ENCODE results near the gene ATXN2. TPM values are rescaled to one million over a fixed set of nuclear protein-coding genes. Genes with fewer than 3 reads are reported as not detected.

Gene ATXN2
- total RNA-seq, 1 donor from 2014 or later: 42.8 TPM

DNA sequence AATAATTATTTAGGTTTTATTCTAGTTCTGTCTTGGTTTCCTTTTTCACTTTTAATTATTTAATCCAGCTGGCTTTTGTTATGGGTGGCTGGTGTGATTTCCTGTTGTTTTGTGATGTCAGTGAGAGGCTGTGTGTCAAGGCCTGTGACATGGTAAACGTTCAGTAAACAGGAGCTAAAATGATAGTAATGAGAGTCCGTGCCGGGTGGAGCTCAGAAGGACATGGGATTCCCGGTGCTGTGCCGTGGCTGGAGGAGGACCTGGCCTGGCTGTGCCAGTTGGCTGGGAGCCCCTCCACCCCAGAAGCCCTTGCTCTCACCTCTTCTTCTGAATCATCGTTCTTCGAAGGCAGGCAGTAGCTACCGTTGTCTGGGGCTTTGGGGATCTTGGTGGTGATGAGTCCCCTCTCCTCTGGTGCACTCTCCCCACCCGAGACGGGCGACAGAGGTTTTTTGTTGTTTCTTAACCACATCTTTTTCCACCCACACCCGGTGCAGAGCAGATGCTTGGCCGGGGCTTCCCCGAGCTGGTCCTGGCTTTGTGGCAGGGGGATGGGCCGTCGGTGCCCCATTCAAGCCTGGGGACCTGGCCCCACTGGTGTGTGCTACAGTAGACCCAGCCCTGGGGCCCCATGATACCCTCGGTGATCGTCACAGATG, 164.3 kb downstream of the ATXN2 start:
- Histone ChIP-seq H3K27me3 (ENCODE audit: control insufficient read depth in 3 of 3, insufficient read depth in 3 of 3, low read length in 3 of 3) (no peaks in the 10 kb centered on the region), H3K4me1 (ENCODE audit: control insufficient read depth in 3 of 3, insufficient read depth in 3 of 3, low read length in 3 of 3) (peaks cover 53 to 73% (median 61%) of the 10 kb centered on the region in 3 donors), H3K9me3 (ENCODE audit: control insufficient read depth in 3 of 3, low read length in 3 of 3) (no peaks in the 10 kb centered on the region), H3K9ac (ENCODE audit: low read depth in 1 of 3, low read length in 3 of 3) (peak overlapping the region; percentile 23 to 71 (median 42)), H3K4me3 (ENCODE audit: low read length in 3 of 3) (peak overlapping the region; percentile 30 to 63 (median 40)), H3K36me3 (ENCODE audit: control insufficient read depth in 3 of 3, insufficient read depth in 3 of 3, low read length in 3 of 3) (no peaks in the 10 kb centered on the region), H3K27ac (ENCODE audit: low read depth, low read length) (peak overlapping the region; percentile 59)

DNA sequence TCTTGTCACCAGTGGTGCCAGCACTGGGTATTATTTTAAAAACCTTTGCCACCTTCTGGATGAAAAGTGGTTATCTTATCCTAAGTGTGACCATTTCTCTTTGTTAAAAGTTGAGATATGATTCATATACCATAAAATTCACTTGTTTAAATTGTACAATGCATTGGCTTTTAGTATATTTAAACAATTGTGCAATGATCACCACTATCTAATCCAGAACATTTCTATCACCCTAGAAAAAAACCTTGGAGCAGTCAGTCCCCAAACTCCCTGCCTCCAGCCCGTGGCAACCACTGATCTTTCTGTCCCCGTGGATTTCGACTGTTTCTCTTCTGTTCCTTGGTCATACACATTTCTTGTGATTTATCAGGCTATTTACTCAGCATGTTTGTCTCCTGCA, 165.1 kb downstream of the ATXN2 start:
- peak overlapping the region; percentile 59 for H3K27ac ChIP-seq (ENCODE audit: low read depth, low read length)
- H3K9me3 ChIP-seq (ENCODE audit: control insufficient read depth in 3 of 3, low read length in 3 of 3): no peaks in the 10 kb centered on the region
- no peaks in the 10 kb centered on the region for H3K27me3 ChIP-seq (ENCODE audit: control insufficient read depth in 3 of 3, insufficient read depth in 3 of 3, low read length in 3 of 3)
- peak overlapping the region in 2 of 3 donors; percentile 23 to 71 for H3K9ac ChIP-seq (ENCODE audit: low read depth in 1 of 3, low read length in 3 of 3)
- no peaks in the 10 kb centered on the region for H3K36me3 ChIP-seq (ENCODE audit: control insufficient read depth in 3 of 3, insufficient read depth in 3 of 3, low read length in 3 of 3)
- H3K4me1 ChIP-seq (ENCODE audit: control insufficient read depth in 3 of 3, insufficient read depth in 3 of 3, low read length in 3 of 3): peaks cover 52 to 71% (median 61%) of the 10 kb centered on the region in 3 donors
- H3K4me3 ChIP-seq (ENCODE audit: low read length in 3 of 3): peak overlapping the region in 1 of 3 donors; percentile 40

DNA sequence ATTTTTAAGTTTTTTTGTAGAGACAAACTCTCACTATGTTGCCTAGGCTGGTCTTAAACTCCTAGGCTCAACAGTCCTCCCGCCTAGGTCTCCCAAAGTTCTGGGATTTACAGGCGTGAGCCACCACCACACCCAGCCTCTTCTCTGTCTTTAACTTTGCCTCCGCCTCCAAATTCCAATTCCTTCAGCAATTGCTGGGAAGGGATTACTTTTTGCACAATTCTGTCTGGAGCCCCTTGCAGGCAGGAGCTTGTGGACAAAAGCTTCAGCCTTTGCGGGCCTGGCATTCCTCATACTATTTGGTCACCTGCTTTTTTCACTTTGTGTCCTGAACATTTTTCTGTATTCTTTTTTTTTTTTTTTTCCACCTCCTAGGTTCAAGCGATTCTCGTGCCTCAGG, 167.3 kb downstream of the ATXN2 start:
- no peaks in the 10 kb centered on the region for H3K27me3 ChIP-seq (ENCODE audit: control insufficient read depth in 3 of 3, insufficient read depth in 3 of 3, low read length in 3 of 3)
- H3K27ac ChIP-seq (ENCODE audit: low read depth, low read length): peak overlapping the region; percentile 78
- H3K36me3 ChIP-seq (ENCODE audit: control insufficient read depth in 3 of 3, insufficient read depth in 3 of 3, low read length in 3 of 3): no peaks in the 10 kb centered on the region
- H3K9me3 ChIP-seq (ENCODE audit: control insufficient read depth in 3 of 3, low read length in 3 of 3): no peaks in the 10 kb centered on the region
- no peak overlapping the region for H3K4me3 ChIP-seq (ENCODE audit: low read length in 3 of 3)
- no peak overlapping the region for H3K9ac ChIP-seq (ENCODE audit: low read depth in 1 of 3, low read length in 3 of 3)
- H3K4me1 ChIP-seq (ENCODE audit: control insufficient read depth in 3 of 3, insufficient read depth in 3 of 3, low read length in 3 of 3): peaks cover 59 to 62% (median 60%) of the 10 kb centered on the region in 3 donors

DNA sequence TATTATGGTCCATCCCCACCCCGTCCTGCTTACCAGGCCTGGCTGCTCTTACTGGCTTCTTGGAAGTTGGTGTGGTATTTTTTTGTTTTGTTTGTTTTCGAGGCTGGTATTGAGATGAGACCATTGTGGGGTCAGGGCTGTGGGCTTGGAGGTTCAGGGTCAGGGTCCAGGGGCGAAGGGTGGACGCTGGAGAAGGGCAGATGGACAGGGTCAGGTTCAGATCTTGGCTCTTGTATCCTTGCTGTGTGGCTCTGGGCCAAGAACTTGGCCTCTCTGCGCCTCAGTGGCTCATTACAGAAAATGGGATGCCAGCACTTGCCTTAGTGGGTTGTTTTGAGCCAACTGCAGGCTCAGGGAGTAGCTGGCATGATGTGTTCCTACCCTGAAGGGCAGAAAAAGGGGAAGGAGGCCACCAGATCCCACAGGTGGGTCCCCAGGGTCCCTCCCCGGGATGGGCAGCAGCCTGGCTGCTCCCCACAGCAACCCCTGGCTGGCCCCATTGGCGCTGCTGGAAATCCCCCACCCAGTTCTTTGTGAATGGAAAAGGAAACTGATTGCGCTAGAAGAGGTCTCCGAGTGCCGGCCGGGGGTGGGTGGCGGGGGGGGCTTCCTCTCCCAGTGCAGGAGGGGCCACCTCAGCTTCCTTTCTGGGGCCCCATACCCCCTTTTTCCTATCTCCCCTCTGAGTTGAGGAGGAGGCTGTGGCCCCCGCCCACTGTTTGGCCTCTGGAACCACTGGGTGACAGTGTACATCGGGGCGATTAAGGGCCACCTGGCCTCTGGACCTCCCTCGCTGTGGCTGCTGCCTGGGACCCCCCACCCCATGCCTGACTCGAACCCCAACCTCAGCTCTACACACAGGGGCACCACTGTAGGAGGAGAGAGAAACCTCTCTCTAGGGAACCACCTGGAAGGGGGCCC, 168.4 kb downstream of the ATXN2 start:
- H3K27me3 ChIP-seq (ENCODE audit: control insufficient read depth in 3 of 3, insufficient read depth in 3 of 3, low read length in 3 of 3): no peaks in the 10 kb centered on the region
- no peaks in the 10 kb centered on the region for H3K36me3 ChIP-seq (ENCODE audit: control insufficient read depth in 3 of 3, insufficient read depth in 3 of 3, low read length in 3 of 3)
- H3K4me3 ChIP-seq (ENCODE audit: low read length in 3 of 3): peak overlapping the region in 2 of 3 donors; percentile 1 to 29
- peak overlapping the region; percentile 78 for H3K27ac ChIP-seq (ENCODE audit: low read depth, low read length)
- H3K9ac ChIP-seq (ENCODE audit: low read depth in 1 of 3, low read length in 3 of 3): peak overlapping the region in 2 of 3 donors; percentile 25 to 33
- peaks cover 54 to 62% (median 55%) of the 10 kb centered on the region in 3 donors for H3K4me1 ChIP-seq (ENCODE audit: control insufficient read depth in 3 of 3, insufficient read depth in 3 of 3, low read length in 3 of 3)
- H3K9me3 ChIP-seq (ENCODE audit: control insufficient read depth in 3 of 3, low read length in 3 of 3): no peaks in the 10 kb centered on the region

DNA sequence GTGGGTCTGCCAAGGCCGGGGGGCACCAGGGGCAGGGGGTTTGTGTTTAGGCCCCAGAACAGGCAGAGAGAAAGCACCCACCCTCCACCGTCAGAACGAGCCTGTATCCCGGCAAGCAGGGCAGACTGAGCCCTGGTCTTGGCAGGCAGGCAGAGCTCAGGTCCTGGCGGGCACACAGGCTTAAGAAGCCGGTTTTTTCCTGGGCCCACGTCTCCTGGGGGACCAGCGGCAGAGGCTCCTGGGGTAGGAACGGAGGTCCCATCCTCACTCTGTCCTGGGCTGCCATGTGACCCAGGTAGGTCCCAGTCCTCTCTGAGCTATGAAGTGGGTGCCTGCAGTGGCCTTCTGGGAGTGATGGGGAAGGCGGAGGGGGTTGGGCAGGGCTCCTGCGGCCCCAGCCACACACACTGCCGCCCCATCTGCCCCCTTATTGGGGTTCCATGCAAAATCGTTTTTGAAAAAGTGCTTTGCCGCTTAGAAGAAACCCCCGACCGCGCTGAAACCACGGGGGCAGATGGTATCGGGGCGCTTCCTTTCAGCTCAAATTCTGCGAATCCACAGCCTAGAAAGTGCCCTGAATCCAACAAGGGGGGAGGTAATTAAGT, 169.2 kb downstream of the ATXN2 start:
- peak overlapping the region; percentile 33 for H3K9ac ChIP-seq (ENCODE audit: low read depth in 1 of 3, low read length in 3 of 3)
- H3K9me3 ChIP-seq (ENCODE audit: control insufficient read depth in 3 of 3, low read length in 3 of 3): no peaks in the 10 kb centered on the region
- no peak overlapping the region for H3K4me3 ChIP-seq (ENCODE audit: low read length in 3 of 3)
- peak overlapping the region; percentile 78 for H3K27ac ChIP-seq (ENCODE audit: low read depth, low read length)
- H3K4me1 ChIP-seq (ENCODE audit: control insufficient read depth in 3 of 3, insufficient read depth in 3 of 3, low read length in 3 of 3): peaks cover 54 to 62% (median 55%) of the 10 kb centered on the region in 3 donors
- H3K36me3 ChIP-seq (ENCODE audit: control insufficient read depth in 3 of 3, insufficient read depth in 3 of 3, low read length in 3 of 3): no peaks in the 10 kb centered on the region
- H3K27me3 ChIP-seq (ENCODE audit: control insufficient read depth in 3 of 3, insufficient read depth in 3 of 3, low read length in 3 of 3): no peaks in the 10 kb centered on the region

- Histone ChIP-seq H3K4me1 (ENCODE audit: control insufficient read depth in 3 of 3, insufficient read depth in 3 of 3, low read length in 3 of 3) (peaks cover 51 to 61% (median 61%) of the 10 kb centered on the region in 3 donors), H3K9ac (ENCODE audit: low read depth in 1 of 3, low read length in 3 of 3) (peak overlapping the region in 1 of 3 donors; percentile 3), H3K27ac (ENCODE audit: low read depth, low read length) (peak overlapping the region; percentile 47), H3K4me3 (ENCODE audit: low read length in 3 of 3) (no peak overlapping the region), H3K36me3 (ENCODE audit: control insufficient read depth in 3 of 3, insufficient read depth in 3 of 3, low read length in 3 of 3) (no peaks in the 10 kb centered on the region), H3K9me3 (ENCODE audit: control insufficient read depth in 3 of 3, low read length in 3 of 3) (no peaks in the 10 kb centered on the region), H3K27me3 (ENCODE audit: control insufficient read depth in 3 of 3, insufficient read depth in 3 of 3, low read length in 3 of 3) (no peaks in the 10 kb centered on the region)
Observed at GRCh38 chr12:111428728-111429175, 170.4 kb downstream of the ATXN2 start.

DNA sequence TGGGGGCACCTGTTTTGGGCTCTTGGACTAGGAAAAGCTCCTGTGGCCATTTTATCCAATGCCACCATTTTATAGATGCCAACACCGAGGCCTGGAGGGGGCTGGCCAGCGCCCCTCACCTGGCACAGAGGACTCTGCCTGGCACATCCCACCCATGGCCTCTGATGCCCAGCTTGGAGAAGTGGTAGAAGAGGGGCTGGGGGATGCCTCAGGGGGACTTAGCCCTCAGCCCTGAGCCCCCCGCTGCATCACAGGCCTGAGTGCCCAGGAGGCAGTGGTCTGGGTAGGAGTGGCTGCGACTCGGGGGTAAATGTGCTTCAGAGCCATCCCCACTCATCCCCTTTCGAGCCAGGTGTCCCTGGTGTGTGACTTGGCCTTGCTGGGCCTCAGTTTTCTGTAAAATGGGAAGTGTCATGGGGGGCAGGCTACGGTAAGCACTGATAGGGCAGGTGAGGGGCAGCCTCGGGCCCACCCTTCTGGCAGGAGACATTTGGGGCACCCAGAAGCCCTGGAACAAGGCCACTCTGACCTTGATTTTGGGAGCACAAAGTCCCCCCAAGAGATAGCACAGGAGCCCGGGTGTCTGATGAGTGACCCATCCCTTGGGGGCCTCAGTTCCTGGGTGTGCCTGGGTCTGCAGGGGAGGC, 170.9 kb downstream of the ATXN2 start:
- peaks cover 50 to 57% (median 57%) of the 10 kb centered on the region in 3 donors for H3K4me1 ChIP-seq (ENCODE audit: control insufficient read depth in 3 of 3, insufficient read depth in 3 of 3, low read length in 3 of 3)
- no peaks in the 10 kb centered on the region for H3K27me3 ChIP-seq (ENCODE audit: control insufficient read depth in 3 of 3, insufficient read depth in 3 of 3, low read length in 3 of 3)
- peak overlapping the region in 1 of 3 donors; percentile 3 for H3K9ac ChIP-seq (ENCODE audit: low read depth in 1 of 3, low read length in 3 of 3)
- H3K4me3 ChIP-seq (ENCODE audit: low read length in 3 of 3): no peak overlapping the region
- H3K9me3 ChIP-seq (ENCODE audit: control insufficient read depth in 3 of 3, low read length in 3 of 3): no peaks in the 10 kb centered on the region
- H3K27ac ChIP-seq (ENCODE audit: low read depth, low read length): peak overlapping the region; percentile 47
- no peaks in the 10 kb centered on the region for H3K36me3 ChIP-seq (ENCODE audit: control insufficient read depth in 3 of 3, insufficient read depth in 3 of 3, low read length in 3 of 3)

DNA sequence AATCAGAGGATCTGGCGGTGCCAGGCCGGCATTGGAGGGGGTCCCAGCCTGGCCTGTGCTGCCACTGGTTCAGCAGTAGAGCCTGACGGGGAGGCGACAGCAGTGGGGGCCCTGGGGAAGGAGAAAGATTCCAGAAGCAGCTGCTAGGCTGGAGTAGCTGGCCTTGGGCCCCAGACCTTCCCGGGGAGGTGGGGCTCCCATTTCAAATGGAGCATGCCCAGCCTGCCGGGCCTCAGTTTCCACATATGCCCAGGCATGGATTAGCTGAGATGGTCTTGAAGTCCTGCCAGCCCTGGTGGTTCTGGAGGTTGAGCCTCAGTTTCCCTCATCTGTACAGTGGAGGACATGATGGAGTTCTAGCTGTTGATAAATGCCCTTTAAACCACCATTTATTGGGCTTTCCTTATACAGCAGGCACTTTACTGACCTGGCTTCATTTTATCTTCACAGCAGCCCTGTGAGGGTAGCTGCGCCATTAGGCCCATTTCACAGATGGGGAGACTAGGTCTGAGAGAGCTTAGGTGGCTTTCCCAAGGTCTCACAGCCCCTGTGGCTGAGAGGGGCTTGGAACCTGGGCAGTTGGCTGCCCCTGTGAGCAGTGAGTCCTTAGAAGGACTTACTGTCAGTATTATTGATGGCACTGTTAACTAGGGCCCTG, 171.6 kb downstream of the ATXN2 start:
- peak overlapping the region in 1 of 3 donors; percentile 3 for H3K9ac ChIP-seq (ENCODE audit: low read depth in 1 of 3, low read length in 3 of 3)
- H3K9me3 ChIP-seq (ENCODE audit: control insufficient read depth in 3 of 3, low read length in 3 of 3): no peaks in the 10 kb centered on the region
- peaks cover 47 to 53% (median 52%) of the 10 kb centered on the region in 3 donors for H3K4me1 ChIP-seq (ENCODE audit: control insufficient read depth in 3 of 3, insufficient read depth in 3 of 3, low read length in 3 of 3)
- H3K27ac ChIP-seq (ENCODE audit: low read depth, low read length): no peak overlapping the region
- H3K4me3 ChIP-seq (ENCODE audit: low read length in 3 of 3): no peak overlapping the region
- no peaks in the 10 kb centered on the region for H3K27me3 ChIP-seq (ENCODE audit: control insufficient read depth in 3 of 3, insufficient read depth in 3 of 3, low read length in 3 of 3)
- H3K36me3 ChIP-seq (ENCODE audit: control insufficient read depth in 3 of 3, insufficient read depth in 3 of 3, low read length in 3 of 3): no peaks in the 10 kb centered on the region
